H1 (cell line): ENCODE measurements around the gene PDRG1. TPM values are rescaled to one million over a fixed set of nuclear protein-coding genes. Genes with fewer than 3 reads are reported as not detected.

Experiments used
- CTCF ChIA-PET: fragments of 300-600 bp; sonication (Branson Sonifier 250); formaldehyde crosslinking; loops from one replicate; lab custom pipeline; 2021; ENCODE audit not compliant: partially characterized antibody; lab: Charles Lee
- POLR2A ChIA-PET: fragments of 300-600 bp; sonication (Branson Sonifier 250); formaldehyde crosslinking; loops from one replicate; lab custom pipeline; 2021; ENCODE audit warnings: inconsistent platforms; ENCODE audit not compliant: partially characterized antibody; lab: Charles Lee
- DNase-seq, 2 experiments: peaks; one replicate each; pipeline versions ENCODE4 v3.0.0 to v3.0.0-alpha.2; 2010 to 2022; ENCODE audit warnings: low spot score in 2 of 2, low read depth in 1 of 2, mixed read lengths in 1 of 2
- FAIRE-seq: peaks from 2 replicates; lab custom pipeline; 2011; peaks lifted over from hg19 to GRCh38; lab: Jason Lieb, UNC
- H2AFZ ChIP-seq: 2 replicates; pipeline ENCODE4 v1.8.1; 2012; ENCODE audit warnings: low read length, inconsistent platforms
- H2AK5ac ChIP-seq: 2 replicates; pipeline ENCODE4 v1.6.1; 2013; ENCODE audit warnings: low read depth, low read length
- H2BK120ac ChIP-seq: replicated peaks from 2 replicates; pipeline ENCODE3; 2013; ENCODE audit warnings: low read depth, low read length, inconsistent platforms
- H2BK12ac ChIP-seq: 2 replicates; pipeline ENCODE4 v1.6.1; 2013; ENCODE audit warnings: low read depth, low read length
- H2BK15ac ChIP-seq: 2 replicates; pipeline ENCODE4 v1.6.1; 2013; ENCODE audit warnings: low read length
- H2BK20ac ChIP-seq: 2 replicates; pipeline ENCODE4 v1.6.1; 2013; ENCODE audit warnings: low read length
- H2BK5ac ChIP-seq: 2 replicates; pipeline ENCODE4 v1.6.1; 2013; ENCODE audit warnings: low read depth, low read length
- H3K14ac ChIP-seq: 2 replicates; pipeline ENCODE4 v1.6.1; 2013; ENCODE audit warnings: inconsistent platforms; ENCODE audit not compliant: insufficient read length
- H3K18ac ChIP-seq: 2 replicates; pipeline ENCODE4 v1.6.1; 2013; ENCODE audit warnings: low read length; ENCODE audit errors: extremely low read depth
- H3K23ac ChIP-seq: 2 replicates; pipeline ENCODE4 v1.6.1; 2013; ENCODE audit warnings: inconsistent platforms; ENCODE audit not compliant: insufficient read length
- H3K23me2 ChIP-seq: 2 replicates; pipeline ENCODE4 v1.6.1; 2013; ENCODE audit warnings: low read depth, low read length
- H3K27ac ChIP-seq: 2 replicates; pipeline ENCODE4 v1.6.1; 2011; ENCODE audit warnings: low read depth, low read length, inconsistent platforms
- H3K27me3 ChIP-seq, 4 experiments: replicated peaks in 1 of 4; 1 replicate in 1 of 4; 2 replicates in 3 of 4; pipeline versions ENCODE4 v1.6.1 to v1.8.1; 2011 to 2013; ENCODE audit warnings: low read length in 3 of 4, mild to moderate bottlenecking in 3 of 4, inconsistent platforms in 2 of 4, mixed read lengths in 2 of 4, moderate library complexity in 1 of 4; ENCODE audit not compliant: control insufficient read depth in 3 of 4, insufficient read depth in 3 of 4; ENCODE audit errors: extremely low read depth in 1 of 4
- H3K36me3 ChIP-seq, 4 experiments: 2 replicates each; pipeline versions ENCODE4 v1.6.1 to v1.8.1; 2011 to 2013; ENCODE audit warnings: mild to moderate bottlenecking in 4 of 4, low read length in 3 of 4, moderate library complexity in 2 of 4, control low read depth in 1 of 4, inconsistent platforms in 1 of 4; ENCODE audit not compliant: insufficient read depth in 4 of 4, control insufficient read depth in 2 of 4
- H3K4ac ChIP-seq: replicated peaks from 2 replicates; pipeline ENCODE3; 2013; ENCODE audit warnings: low read length, low read depth, mixed read lengths, inconsistent platforms; ENCODE audit not compliant: insufficient read length
- H3K4me1 ChIP-seq, 4 experiments: replicated peaks in 1 of 4; 1 replicate in 1 of 4; 2 replicates in 3 of 4; pipeline versions ENCODE4 v1.6.1 to v1.8.1; 2011 to 2013; ENCODE audit warnings: low read length in 3 of 4, inconsistent platforms in 2 of 4, mixed read lengths in 1 of 4; ENCODE audit not compliant: insufficient read depth in 4 of 4, control insufficient read depth in 3 of 4
- H3K4me2 ChIP-seq, 2 experiments: 2 replicates each; pipeline versions ENCODE4 v1.6.1 to v1.8.1; 2011 to 2013; ENCODE audit warnings: low read depth in 2 of 2, low read length in 2 of 2, control low read depth in 1 of 2, inconsistent platforms in 1 of 2, mild to moderate bottlenecking in 1 of 2; ENCODE audit not compliant: insufficient read depth in 1 of 2
- H3K4me3 ChIP-seq, 4 experiments: fragments of 200-600, 300-600 bp in 1 of 4; sonication (generic), shearing (Covaris generic), sonication (Bioruptor Twin) in 1 of 4; 2 replicates each; pipeline versions ENCODE4 v1.5.1 to v1.8.1; 2011 to 2016; ENCODE audit warnings: low read length in 4 of 4, low read depth in 3 of 4, control low read depth in 2 of 4, inconsistent platforms in 2 of 4, mild to moderate bottlenecking in 2 of 4, mixed read lengths in 1 of 4, moderate library complexity in 1 of 4; ENCODE audit not compliant: insufficient read depth in 2 of 4; ENCODE audit errors: extremely low read depth in 1 of 4
- H3K56ac ChIP-seq: replicated peaks from 2 replicates; pipeline ENCODE3; 2013; ENCODE audit warnings: low read depth, mild to moderate bottlenecking, mixed read lengths, low read length, inconsistent platforms; ENCODE audit not compliant: insufficient read length
- H3K79me1 ChIP-seq: 2 replicates; pipeline ENCODE4 v1.6.1; 2013; ENCODE audit warnings: low read depth, low read length, control low read depth
- H3K79me2 ChIP-seq, 2 experiments: 2 replicates each; pipeline versions ENCODE4 v1.6.1 to v1.8.1; 2012 to 2013; ENCODE audit warnings: low read length in 2 of 2, mild to moderate bottlenecking in 2 of 2, inconsistent platforms in 1 of 2; ENCODE audit not compliant: insufficient read depth in 2 of 2, control insufficient read depth in 1 of 2
- H3K9ac ChIP-seq, 4 experiments: replicated peaks in 1 of 4; 1 replicate in 1 of 4; 2 replicates in 3 of 4; pipeline versions ENCODE4 v1.6.1 to v1.8.1; 2011 to 2013; ENCODE audit warnings: low read depth in 3 of 4, low read length in 3 of 4, control low read depth in 2 of 4, mild to moderate bottlenecking in 2 of 4, moderate library complexity in 2 of 4, inconsistent platforms in 1 of 4; ENCODE audit errors: extremely low read depth in 1 of 4
- H3K9me3 ChIP-seq, 2 experiments: 2 replicates each; pipeline versions ENCODE4 v1.6.1 to v1.8.1; 2012 to 2013; ENCODE audit warnings: mild to moderate bottlenecking in 2 of 2, moderate library complexity in 2 of 2, control low read depth in 1 of 2, inconsistent platforms in 1 of 2, low read depth in 1 of 2, low read length in 1 of 2, mixed read lengths in 1 of 2; ENCODE audit not compliant: insufficient read depth in 2 of 2
- H4K20me1 ChIP-seq, 2 experiments: replicated peaks in 1 of 2; 2 replicates each; pipeline versions ENCODE3 to v1.8.1; 2011 to 2013; ENCODE audit warnings: inconsistent platforms in 2 of 2, low read length in 2 of 2, mild to moderate bottlenecking in 1 of 2; ENCODE audit not compliant: insufficient read depth in 2 of 2, control insufficient read depth in 1 of 2
- H4K5ac ChIP-seq: 2 replicates; pipeline ENCODE4 v1.6.1; 2013; ENCODE audit warnings: low read length, low read depth, mixed read lengths, inconsistent platforms; ENCODE audit not compliant: insufficient read length
- H4K8ac ChIP-seq: 2 replicates; pipeline ENCODE4 v1.8.0; 2013; ENCODE audit warnings: mild to moderate bottlenecking, moderate library complexity, low read length, inconsistent platforms; ENCODE audit not compliant: insufficient read depth; ENCODE audit errors: extremely low read depth
- H4K91ac ChIP-seq: replicated peaks from 2 replicates; pipeline ENCODE3; 2013; ENCODE audit warnings: low read length, mixed read lengths, inconsistent platforms; ENCODE audit not compliant: insufficient read length
- ASH2L ChIP-seq: fragments of 200-600, 300-600 bp; sonication (generic); IDR thresholded peaks from one replicate; pipeline ENCODE4 v1.7.1; 2017; ENCODE audit warnings: low read length
- CBX5 ChIP-seq: fragments of 300-800, 300-1000 bp; sonication (generic); IDR thresholded peaks from 2 replicates; pipeline ENCODE4 v1.7.1; 2016; ENCODE audit warnings: antibody characterized with exemption, low read length, low read depth
- CEBPB ChIP-seq: IDR thresholded peaks from 2 replicates; pipeline ENCODE4 v1.6.1; 2012; ENCODE audit warnings: low read depth, low read length
- CHD1 ChIP-seq: IDR thresholded peaks from 2 replicates; pipeline ENCODE4 v1.6.1; 2012; ENCODE audit warnings: low read depth, low read length, improper control_type of control experiment
- CTBP2 ChIP-seq: IDR thresholded peaks from 2 replicates; pipeline ENCODE4 v1.7.0; 2011; ENCODE audit warnings: borderline replicate concordance, mild to moderate bottlenecking, moderate library complexity, mixed read lengths, low read length; ENCODE audit not compliant: insufficient read depth, insufficient read length
- KDM5A ChIP-seq: fragments of 200-600 bp; IDR thresholded peaks from 2 replicates; pipeline ENCODE4 v1.7.1; 2012; ENCODE audit warnings: mild to moderate bottlenecking, low read length, inconsistent platforms, mixed read lengths
- POLR2A ChIP-seq, 2 experiments: IDR thresholded peaks; 1 replicate in 1 of 2; 2 replicates in 1 of 2; pipeline ENCODE4 v1.6.1; 2011; ENCODE audit warnings: low read depth in 2 of 2, low read length in 2 of 2, mild to moderate bottlenecking in 2 of 2; ENCODE audit errors: control extremely low read depth in 1 of 2
- POU5F1 ChIP-seq: IDR thresholded peaks from 2 replicates; pipeline ENCODE4 v1.6.1; 2011; ENCODE audit warnings: low read depth, mild to moderate bottlenecking, low read length, moderate library complexity
- RXRA ChIP-seq: IDR thresholded peaks from 2 replicates; pipeline ENCODE4 v1.6.1; 2011; ENCODE audit warnings: low read depth, mild to moderate bottlenecking, low read length, moderate library complexity; ENCODE audit not compliant: insufficient read depth
- SAP30 ChIP-seq: fragments of 300-600 bp; sonication (generic); IDR thresholded peaks from 2 replicates; pipeline ENCODE4 v1.7.1; 2012; ENCODE audit warnings: low read length, moderate library complexity, mild to moderate bottlenecking, inconsistent platforms; ENCODE audit not compliant: insufficient read depth, insufficient replicate concordance
- SIRT6 ChIP-seq: IDR thresholded peaks from one replicate; pipeline ENCODE4 v1.7.1; 2012; ENCODE audit warnings: low read length, inconsistent platforms
- YY1 ChIP-seq: IDR thresholded peaks from 2 replicates; pipeline ENCODE4 v1.6.1; 2011; ENCODE audit warnings: low read depth, mild to moderate bottlenecking, low read length
- WGBS, 2 experiments: shearing (Covaris generic) in 1 of 2; methylation state at CpG; one replicate each; pipeline versions ENCODE4 v1.1.6 to v1.1.7; 2013 to 2015; ENCODE audit warnings: low lambda C conversion rate in 2 of 2, mixed read lengths in 2 of 2, inconsistent platforms in 1 of 2, low coverage in 1 of 2, missing lambda C conversion rate in 1 of 2; ENCODE audit not compliant: insufficient replicate concordance in 2 of 2, insufficient coverage in 1 of 2, insufficient read length in 1 of 2; ENCODE audit errors: extremely low coverage in 1 of 2, missing lambda C conversion rate in 1 of 2; 5-methylcytosine and 5-hydroxymethylcytosine counted together
- polyA plus RNA-seq, 7 experiments: library from polyadenylated mRNA; depleted of rRNA in 3 of 7; stranded (reverse) in 5 of 7; unstranded in 2 of 7; fragments of >200 nt in 5 of 7; fragments of 200-250 nt in 2 of 7; gene quantifications; 1 replicate in 5 of 7; 2 replicates in 1 of 7; 4 replicates in 1 of 7; pipeline versions ENCODE4 v1.2.1 to v1.2.3, GENCODE V29; 2011 to 2013; ENCODE audit warnings: missing spikeins in 2 of 7, mixed read lengths in 2 of 7
- total RNA-seq: library from RNA; stranded (reverse); fragmentation: NEBNext Ultra II Directional; extraction: Animal tissue kit (Norgen Biotek cat#: 25700); gene quantifications from 2 replicates; pipeline ENCODE4 v1.2.1, GENCODE V29; 2021
- TF ChIP-seq, protein P1 (sequence below): IDR thresholded peaks from 2 replicates; pipeline ENCODE4 v1.6.1; 2012; ENCODE audit warnings: inconsistent platforms

PDRG1 gene
- total and polyA plus RNA-seq, 2 of the 8 experiments (the other 6 are each of a cell fraction or from before 2014, with no cell fraction given): 14.2 to 20.8 TPM

DNA sequence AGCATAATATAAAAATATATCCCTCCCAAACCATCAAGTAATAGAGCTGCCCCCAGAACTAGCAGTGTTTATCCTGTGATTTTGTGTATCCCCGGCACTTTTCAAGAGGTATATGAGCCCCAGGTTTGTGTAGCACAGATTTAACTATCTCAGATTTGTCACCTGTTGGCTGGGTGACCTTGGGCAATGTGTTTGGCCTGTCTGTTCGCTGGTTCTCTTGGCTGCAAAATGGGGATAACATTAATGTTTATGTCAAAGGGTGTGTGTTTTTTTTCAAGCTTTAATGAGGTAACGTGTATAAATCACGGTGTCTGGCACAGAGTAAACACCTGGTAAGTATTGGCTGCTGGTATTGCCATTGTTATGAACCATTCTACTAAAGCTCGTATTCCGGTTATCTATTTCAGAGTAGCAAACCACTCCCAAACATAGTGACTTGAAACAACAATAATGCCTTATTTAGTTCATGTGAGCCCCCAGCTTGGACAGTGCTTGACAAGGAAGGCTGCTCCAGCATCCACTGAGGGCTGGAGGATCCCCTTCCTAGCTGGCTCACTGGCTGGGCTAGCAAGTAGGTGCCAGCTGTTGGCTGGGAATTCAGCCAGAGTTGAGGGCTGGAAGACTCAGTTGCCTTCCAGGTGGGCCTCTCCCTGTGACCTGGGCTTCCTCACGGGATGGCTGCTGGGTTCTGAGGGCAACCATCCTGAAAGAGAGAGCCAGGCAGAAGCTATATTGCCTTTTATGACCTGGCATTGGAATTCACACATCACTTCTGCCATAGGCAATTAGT lies 36.2 kb downstream of the PDRG1 start:
- Histone ChIP-seq H3K79me1 (no peaks in the 10 kb centered on the region), H3K79me2 (no peaks in the 10 kb centered on the region), H3K4ac (no peak overlapping the region), H3K9ac (no peak overlapping the region), H2AFZ (no peak overlapping the region), H3K27ac (no peak overlapping the region), H2BK15ac (no peak overlapping the region), H4K8ac (no peak overlapping the region), H3K56ac (no peak overlapping the region), H3K18ac (no peak overlapping the region), H3K23ac (no peak overlapping the region), H2BK120ac (no peak overlapping the region), H3K36me3 (no peaks in the 10 kb centered on the region), H2AK5ac (no peak overlapping the region), H3K14ac (no peak overlapping the region), H3K23me2 (peaks cover 2% of the 10 kb centered on the region; the same call in 1 of the 2 replicates), H4K5ac (no peak overlapping the region), H3K9me3 (no peaks in the 10 kb centered on the region), H3K4me2 (no peak overlapping the region), H4K20me1 (no peaks in the 10 kb centered on the region), H2BK12ac (no peak overlapping the region), H2BK5ac (no peak overlapping the region), H4K91ac (no peak overlapping the region), H3K4me3 (no peak overlapping the region), H3K27me3 (no peaks in the 10 kb centered on the region), H3K4me1 (peaks cover 15 to 38% (median 30%) of the 10 kb centered on the region in 4 experiments), H2BK20ac (no peak overlapping the region)
- POLR2A ChIA-PET: interaction anchor here (0.6 kb wide), 1 partner anchor 16 kb away, joined by 4 read pairs; no protein-coding TSS in a partner anchor
- WGBS, 2 experiments: 87% methylated on average over 7 of the region's 7 CpGs; no CpG with 5 or more reads in 1 of the 2 experiments
- no peak for DNase-seq
- FAIRE-seq: no peak
- CTCF ChIA-PET: interaction anchor here (0.7 to 1.4 kb wide), 4 partner anchors 65 to 115 kb away, joined by 3 to 6 read pairs (median 3); no protein-coding TSS in a partner anchor
- TF ChIP-seq ASH2L (no peak), CHD1 (no peak), CTBP2 (no peak), CEBPB (no peak), POLR2A (IDR thresholded peaks at IDR 0.05; ENCODE audit: control extremely low read depth in 1 of 2, low read depth in 2 of 2, low read length in 2 of 2) (no peak), YY1 (no peak), POU5F1 (no peak), SIRT6 (no peak), KDM5A (no peak), CBX5 (no peak), SAP30 (no peak), RXRA (no peak)
- TF ChIP-seq, protein P1, sequence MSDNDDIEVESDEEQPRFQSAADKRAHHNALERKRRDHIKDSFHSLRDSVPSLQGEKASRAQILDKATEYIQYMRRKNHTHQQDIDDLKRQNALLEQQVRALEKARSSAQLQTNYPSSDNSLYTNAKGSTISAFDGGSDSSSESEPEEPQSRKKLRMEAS: no peak
